C4-2B (cell line): ENCODE measurements around the gene SMYD4.

Experiments used
- CTCF ChIP-seq: fragments of 450-650 bp; conservative IDR thresholded peaks from 2 replicates; pipeline ENCODE4 v1.5.1; 2017; ENCODE audit warnings: mild to moderate bottlenecking
- ZFX ChIP-seq: fragments of 450-650 bp; IDR thresholded peaks from 2 replicates; pipeline ENCODE4 v1.6.1; 2017

- no peak for TF ChIP-seq CTCF
- TF ChIP-seq ZFX, result no peak
Measured at GRCh38 chr17:1820528-1821252, 9.0 kb downstream of the SMYD4 start.
